ENCODE results near the gene FFAR4. TPM values are rescaled to one million over a fixed set of nuclear protein-coding genes. Genes with fewer than 3 reads are reported as not detected.

FFAR4 gene
- polyA plus RNA-seq, 2 of the 4 experiments (the other 2 are of a cell fraction) = 0.15 to 0.17 TPM

GRCh38 chr10:93599778-93600177 lies 33.3 kb downstream of the FFAR4 start:
- peaks cover 33% of the 10 kb centered on the region for H3K4me1 ChIP-seq
- POLR2A ChIA-PET = no interaction called here
- 93% methylated on average over 4 of the region's 4 CpGs for WGBS (ENCODE audit: missing lambda C conversion rate)
- H3K4me2 ChIP-seq = no peak overlapping the region
- no peak overlapping the region for H3K4me3 ChIP-seq
- CTCF ChIA-PET = interaction anchor here (0.6 to 1.7 kb wide), 6 partner anchors 15 to 81 kb away, joined by 3 to 4 read pairs (median 3); no protein-coding TSS in a partner anchor
- H3K27ac ChIP-seq = no peak overlapping the region
- FAIRE-seq (no peak), DNase-seq (ENCODE audit: low read depth in 1 of 2, low spot score in 1 of 2) (no peak), ATAC-seq (no peak)
- TF ChIP-seq RNF2 (IDR thresholded peaks at IDR 0.05; ENCODE audit: borderline replicate concordance, low read depth) = no peak
- no peak for TF ChIP-seq REST (IDR thresholded peaks at IDR 0.05)
- no peak for TF ChIP-seq USF2 (IDR thresholded peaks at IDR 0.05)
- no peak for TF ChIP-seq PBX3 (IDR thresholded peaks at IDR 0.05)
- TF ChIP-seq NPAS2 (CRISPR knock-in tag; IDR thresholded peaks at IDR 0.05; ENCODE audit: borderline replicate concordance) = no peak
- no peak for TF ChIP-seq FOSL2 (IDR thresholded peaks at IDR 0.05)
- TF ChIP-seq FOSL2 (CRISPR knock-in tag; IDR thresholded peaks at IDR 0.05) = no peak
- TF ChIP-seq BCL3 (IDR thresholded peaks at IDR 0.05) = no peak
- TF ChIP-seq CEBPB (IDR thresholded peaks at IDR 0.05) = no peak
- no peak for TF ChIP-seq RAD21 (conservative IDR thresholded peaks at IDR 0.05 in 1 of 2, IDR thresholded peaks at IDR 0.05 in 1 of 2)
- TF ChIP-seq FOSB (CRISPR knock-in tag; IDR thresholded peaks at IDR 0.05) = no peak
- TF ChIP-seq ELK1 (IDR thresholded peaks at IDR 0.05; ENCODE audit: low read depth, low read length) = no peak
- H3K9me3 ChIP-seq = no peaks in the 10 kb centered on the region

GRCh38 chr10:93600446-93601145 lies 34.1 kb downstream of the FFAR4 start:
- ATAC-seq = peak; percentile 68 to 71
- Histone ChIP-seq H3K27ac (peak overlapping the region; percentile 71 to 90), H3K4me3 (peak overlapping the region; percentile 62), H3K4me2 (peak overlapping the region; percentile 98), H3K4me1 (peaks cover 33% of the 10 kb centered on the region), H3K9me3 (no peaks in the 10 kb centered on the region)
- peak in 1 of 2 experiments; percentile 47 for DNase-seq (ENCODE audit: low read depth in 1 of 2, low spot score in 1 of 2)
- 92% methylated on average over 18 of the region's 60 CpGs for WGBS (ENCODE audit: missing lambda C conversion rate)
- TF ChIP-seq ZFP36 (IDR thresholded peaks at IDR 0.05; ENCODE audit: borderline replicate concordance, partially characterized antibody) (no peak), ZSCAN20 (CRISPR knock-in tag; IDR thresholded peaks at IDR 0.05) (no peak), JUN (IDR thresholded peaks at IDR 0.05) (no peak), E2F6 (IDR thresholded peaks at IDR 0.05; ENCODE audit: borderline replicate concordance, low read depth) (no peak), HOXB5 (CRISPR knock-in tag; IDR thresholded peaks at IDR 0.05) (no peak), CEBPB (IDR thresholded peaks at IDR 0.05) (no peak), HEYL (CRISPR knock-in tag; IDR thresholded peaks at IDR 0.05) (no peak), MAFK (IDR thresholded peaks at IDR 0.05; ENCODE audit: partially characterized antibody) (no peak), MAZ (IDR thresholded peaks at IDR 0.05; ENCODE audit: borderline replicate concordance, low read depth, low read length) (no peak)
- CTCF ChIA-PET = interaction anchor here (0.6 to 1.7 kb wide), 5 partner anchors 15 to 80 kb away, joined by 3 to 4 read pairs (median 3); no protein-coding TSS in a partner anchor
- FAIRE-seq = no peak
- POLR2A ChIA-PET = no interaction called here
